Ovary (tissue), 9 donors: ENCODE measurements around the gene MSLN. TPM values are rescaled to one million over a fixed set of nuclear protein-coding genes. Genes with fewer than 3 reads are reported as not detected.

Experiments
- DNase-seq, 5 donors: peaks; one replicate each; pipeline ENCODE4 v3.0.0-alpha.2; 2019 to 2020
- H3K27ac ChIP-seq, 2 donors: fragments of 200-600 bp; one replicate each; pipeline versions ENCODE4 v1.5.1 to v1.8.0; 2019 to 2022
- H3K27me3 ChIP-seq: fragments of 200-600 bp; one replicate; pipeline ENCODE4 v1.8.0; 2022
- H3K36me3 ChIP-seq: fragments of 200-600 bp; sonication (generic); one replicate; pipeline ENCODE4 v1.5.1; 2019
- H3K4me1 ChIP-seq: one replicate; pipeline ENCODE4 v1.8.1; 2013; ENCODE audit warnings: mild to moderate bottlenecking, moderate library complexity; ENCODE audit not compliant: insufficient read depth
- H3K4me3 ChIP-seq: fragments of 200-600 bp; sonication (generic); one replicate; pipeline ENCODE4 v1.5.1; 2017
- H3K9me3 ChIP-seq, 2 donors: fragments of 200-600 bp in 1 of 2; sonication (generic) in 1 of 2; one replicate each; pipeline versions ENCODE4 v1.5.1 to v1.8.1; 2013 to 2019; ENCODE audit warnings: mild to moderate bottlenecking in 1 of 2, moderate library complexity in 1 of 2
- EP300 ChIP-seq: sonication (generic); formaldehyde crosslinking; IDR thresholded peaks from one replicate; pipeline ENCODE4 v1.6.1; 2017; ENCODE audit warnings: antibody characterized with exemption
- POLR2A ChIP-seq: fragments of 450-650 bp; IDR thresholded peaks from one replicate; pipeline ENCODE4 v1.6.1; 2017; ENCODE audit warnings: antibody characterized with exemption, mild to moderate bottlenecking, moderate library complexity
- WGBS, 3 donors: extraction: QIAGEN DNeasy Blood & Tissue Kit in 1 of 3; methylation state at CpG; one replicate each; pipeline versions ENCODE4 v1.1.5 to v1.1.7; 2013 to 2017; 5-methylcytosine and 5-hydroxymethylcytosine counted together
- intact Hi-C, 4 donors: fragments of 100-400 bp; cut with DNase I; formaldehyde crosslinking; loops; one replicate each; pipeline versions ENCODE4 v1.11.0 to v1.15.1; 2022 to 2023
- polyA plus RNA-seq, 2 donors: library from polyadenylated mRNA; stranded (reverse); fragments of 200-250 nt in 1 of 2; fragments of 350-450 nt in 1 of 2; fragmentation: Illumina TruSeq in 1 of 2; extraction: RNeasy Lipid Tissue Mini Kit (QIAGEN cat#74804) in 1 of 2; gene quantifications; one replicate each; pipeline ENCODE4 v1.2.3, GENCODE V29; 2013 to 2014
- total RNA-seq, 7 donors: library from RNA; depleted of rRNA in 2 of 7; stranded (reverse); fragments of >200 nt in 2 of 7; fragmentation: NEBNext Ultra II Directional in 3 of 7; extraction: Animal tissue kit (Norgen Biotek cat#: 25700) in 3 of 7; gene quantifications; one replicate each; pipeline versions ENCODE4 v1.1.0 to v1.2.4, GENCODE V29; 2016 to 2023
- TF ChIP-seq, protein P1 (sequence below), 3 donors: fragments of 450-650 bp in 2 of 3; fragments of 200-600 bp in 1 of 3; IDR thresholded peaks; one replicate each; pipeline versions ENCODE4 v1.5.1 to v1.8.0; 2016 to 2022; ENCODE audit warnings: antibody characterized with exemption in 3 of 3, mild to moderate bottlenecking in 1 of 3
- donor health status: DM: no; HTN: no; CAD: no; lungs with moderate emphysema.
- donor health status: DM: no; HTN: no; CAD: no.
- donor health status: Bipolar disorder and iron deficiency.
- donor health status: DM: yes; HTN: yes; CAD: no.
- donor health status: DM: no; HTN: no; CAD: no.
- donor health status: DM: yes; HTN: yes; CAD: no.

The MSLN gene
- total and polyA plus RNA-seq, 9 donors = 0.40 to 314 (median 6.1) TPM

DNA sequence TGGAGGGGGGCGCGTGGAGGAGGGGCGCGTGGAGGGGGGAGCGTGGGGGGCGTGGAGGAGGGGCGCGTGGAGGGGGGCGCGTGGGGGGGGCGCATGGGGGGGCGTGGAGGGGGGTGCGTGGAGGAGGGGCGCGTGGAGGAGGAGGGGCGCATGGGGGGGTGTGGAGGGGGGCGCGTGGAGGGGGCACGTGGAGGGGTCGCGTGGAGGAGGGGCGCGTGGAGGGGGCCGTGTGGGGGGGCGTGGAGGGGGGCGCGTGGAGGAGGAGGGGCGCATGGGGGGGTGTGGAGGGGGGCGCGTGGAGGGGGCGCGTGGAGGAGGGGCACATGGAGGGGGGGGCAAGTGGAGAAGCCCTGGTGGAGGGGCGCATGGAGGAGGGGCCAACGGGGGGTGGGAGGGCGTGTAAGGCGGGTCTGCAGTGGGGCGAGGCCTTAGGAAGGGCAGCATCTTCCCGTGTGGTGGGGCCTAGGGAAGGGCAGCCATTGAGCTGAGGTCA, 7.3 kb downstream of the MSLN start:
- no peaks in the 10 kb centered on the region for H3K9me3 ChIP-seq
- H3K27ac ChIP-seq = no peak overlapping the region
- no peaks in the 10 kb centered on the region for H3K27me3 ChIP-seq
- TF ChIP-seq POLR2A (no peak), EP300 (no peak)
- TF ChIP-seq, protein P1, sequence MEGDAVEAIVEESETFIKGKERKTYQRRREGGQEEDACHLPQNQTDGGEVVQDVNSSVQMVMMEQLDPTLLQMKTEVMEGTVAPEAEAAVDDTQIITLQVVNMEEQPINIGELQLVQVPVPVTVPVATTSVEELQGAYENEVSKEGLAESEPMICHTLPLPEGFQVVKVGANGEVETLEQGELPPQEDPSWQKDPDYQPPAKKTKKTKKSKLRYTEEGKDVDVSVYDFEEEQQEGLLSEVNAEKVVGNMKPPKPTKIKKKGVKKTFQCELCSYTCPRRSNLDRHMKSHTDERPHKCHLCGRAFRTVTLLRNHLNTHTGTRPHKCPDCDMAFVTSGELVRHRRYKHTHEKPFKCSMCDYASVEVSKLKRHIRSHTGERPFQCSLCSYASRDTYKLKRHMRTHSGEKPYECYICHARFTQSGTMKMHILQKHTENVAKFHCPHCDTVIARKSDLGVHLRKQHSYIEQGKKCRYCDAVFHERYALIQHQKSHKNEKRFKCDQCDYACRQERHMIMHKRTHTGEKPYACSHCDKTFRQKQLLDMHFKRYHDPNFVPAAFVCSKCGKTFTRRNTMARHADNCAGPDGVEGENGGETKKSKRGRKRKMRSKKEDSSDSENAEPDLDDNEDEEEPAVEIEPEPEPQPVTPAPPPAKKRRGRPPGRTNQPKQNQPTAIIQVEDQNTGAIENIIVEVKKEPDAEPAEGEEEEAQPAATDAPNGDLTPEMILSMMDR (IDR thresholded peaks at IDR 0.05) = no peak
- H3K4me3 ChIP-seq = no peak overlapping the region
- intact Hi-C loops = no loop called here
- no peak for DNase-seq
- H3K4me1 ChIP-seq = no peaks in the 10 kb centered on the region
- 38 to 62% (median 52%) methylated on average over 12 to 22 of the region's 38 CpGs for WGBS, 3 donors
- no peaks in the 10 kb centered on the region for H3K36me3 ChIP-seq

DNA sequence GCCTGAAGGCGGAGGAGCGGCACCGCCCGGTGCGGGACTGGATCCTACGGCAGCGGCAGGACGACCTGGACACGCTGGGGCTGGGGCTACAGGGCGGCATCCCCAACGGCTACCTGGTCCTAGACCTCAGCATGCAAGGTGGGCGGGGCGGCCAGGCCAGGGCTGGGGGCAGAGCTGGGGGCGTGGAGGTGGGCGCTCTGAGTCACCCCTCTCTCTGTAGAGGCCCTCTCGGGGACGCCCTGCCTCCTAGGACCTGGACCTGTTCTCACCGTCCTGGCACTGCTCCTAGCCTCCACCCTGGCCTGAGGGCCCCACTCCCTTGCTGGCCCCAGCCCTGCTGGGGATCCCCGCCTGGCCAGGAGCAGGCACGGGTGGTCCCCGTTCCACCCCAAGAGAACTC, 7.9 kb downstream of the MSLN start:
- Histone ChIP-seq H3K4me1 (no peaks in the 10 kb centered on the region), H3K27ac (no peak overlapping the region), H3K36me3 (no peaks in the 10 kb centered on the region), H3K9me3 (no peaks in the 10 kb centered on the region), H3K4me3 (no peak overlapping the region), H3K27me3 (no peaks in the 10 kb centered on the region)
- TF ChIP-seq EP300 = no peak
- TF ChIP-seq POLR2A = no peak
- TF ChIP-seq, protein P1 (IDR thresholded peaks at IDR 0.05) = no peak
- WGBS, 3 donors = 71 to 83% (median 74%) methylated on average over 19 to 21 of the region's 21 CpGs
- intact Hi-C loops = no loop called here
- no peak for DNase-seq

GRCh38 chr16:769184-769784, 8.8 kb downstream of the MSLN start:
- no peak overlapping the region for H3K27ac ChIP-seq

DNA sequence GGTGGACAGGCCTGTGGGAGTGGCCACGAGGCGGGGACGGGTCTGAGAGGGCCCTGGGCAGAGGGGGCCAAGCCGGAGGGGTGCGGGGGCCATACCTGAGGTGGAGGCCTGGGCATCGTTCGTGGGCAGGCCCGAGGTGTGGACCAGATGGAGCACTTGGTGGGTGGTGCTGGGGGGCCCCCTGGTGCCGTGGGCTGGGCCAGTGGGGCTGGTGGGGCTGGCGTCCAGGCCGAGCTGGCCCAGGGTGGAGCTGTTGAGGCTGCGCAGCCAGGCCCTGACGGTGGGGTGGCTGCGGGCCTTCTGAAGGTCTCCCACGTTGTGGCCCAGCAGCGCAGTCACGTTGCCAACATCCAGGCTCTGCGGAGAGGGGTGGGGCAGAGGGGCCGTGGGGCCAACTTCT, 9.4 kb downstream of the MSLN start:
- no peak overlapping the region for H3K4me3 ChIP-seq
- intact Hi-C loops = no loop called here
- no peak for DNase-seq
- H3K9me3 ChIP-seq = no peaks in the 10 kb centered on the region
- no peaks in the 10 kb centered on the region for H3K36me3 ChIP-seq
- no peaks in the 10 kb centered on the region for H3K4me1 ChIP-seq
- H3K27me3 ChIP-seq = no peaks in the 10 kb centered on the region
- no peak for TF ChIP-seq EP300
- no peak for TF ChIP-seq POLR2A
- TF ChIP-seq, protein P1 (IDR thresholded peaks at IDR 0.05) = no peak
- no peak overlapping the region for H3K27ac ChIP-seq
- WGBS, 3 donors = 69 to 72% (median 70%) methylated on average over 19 of the region's 19 CpGs

More at GRCh38 chr16:769184-769784, 8.8 kb downstream of the MSLN start:
- TF ChIP-seq, protein P1 (IDR thresholded peaks at IDR 0.05) = no peak
- TF ChIP-seq POLR2A = no peak
- no peak for TF ChIP-seq EP300
- Histone ChIP-seq H3K4me3 (no peak overlapping the region), H3K27me3 (no peaks in the 10 kb centered on the region), H3K9me3 (no peaks in the 10 kb centered on the region), H3K36me3 (no peaks in the 10 kb centered on the region), H3K4me1 (no peaks in the 10 kb centered on the region)
- intact Hi-C loops = no loop called here
- DNase-seq = no peak
- WGBS, 3 donors = 70 to 77% (median 76%) methylated on average over 16 to 20 of the region's 20 CpGs
